ENCODE measurements around the gene SRGN. TPM values are rescaled to one million over a fixed set of nuclear protein-coding genes. Genes with fewer than 3 reads are reported as not detected.

The SRGN gene
- total and polyA plus RNA-seq, 2 of the 8 experiments (the other 6 are each of a cell fraction or from before 2014, with no cell fraction given) = 0.06 TPM; not detected in 1

DNA sequence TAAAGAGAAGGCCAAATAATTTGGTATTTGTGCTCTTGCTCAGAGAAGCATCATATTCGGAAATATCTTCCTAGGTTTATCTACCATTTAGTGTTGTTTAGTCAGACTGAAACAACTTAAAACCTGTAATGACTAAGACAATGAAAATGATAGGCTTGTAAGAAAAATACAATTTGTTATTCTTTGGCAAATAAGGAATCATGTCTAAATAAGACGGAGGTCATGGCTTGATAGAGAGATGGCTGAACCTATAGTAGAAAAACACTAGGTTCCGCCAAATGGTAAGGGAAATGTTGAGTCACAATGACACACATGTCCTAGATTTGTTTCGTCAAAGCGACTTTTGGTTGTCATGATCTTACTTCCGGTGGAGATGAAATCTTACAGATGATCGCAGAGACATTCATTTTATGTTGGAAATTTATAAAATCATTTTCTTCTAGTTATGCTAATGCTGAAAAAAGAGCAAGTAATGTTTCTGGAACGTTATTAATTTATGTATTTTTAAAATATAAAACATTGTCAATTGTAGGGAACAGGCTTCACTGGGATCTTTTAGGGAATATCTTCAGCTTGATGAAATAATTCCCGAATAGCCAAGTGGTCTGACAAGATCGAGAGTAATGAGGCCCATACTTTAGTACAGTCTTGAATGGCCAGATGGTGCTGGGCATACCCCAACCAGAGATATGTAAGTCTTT, 1.0 kb downstream of the SRGN start:
- no peak overlapping the region for H4K5ac ChIP-seq (ENCODE audit: insufficient read length, low read depth, low read length)
- no peak overlapping the region for H3K4me3 ChIP-seq (ENCODE audit: extremely low read depth in 1 of 4, insufficient read depth in 2 of 4, low read depth in 3 of 4, low read length in 4 of 4)
- 85% methylated on average over 10 of the region's 10 CpGs; no CpG with 5 or more reads in 1 of the 2 experiments for WGBS, 2 experiments (ENCODE audit: extremely low coverage in 1 of 2, insufficient coverage in 1 of 2, insufficient read length in 1 of 2, insufficient replicate concordance in 2 of 2, low coverage in 1 of 2, low lambda C conversion rate in 2 of 2, missing lambda C conversion rate in 1 of 2)
- H2BK5ac ChIP-seq (ENCODE audit: low read depth, low read length) = no peak overlapping the region
- no peaks in the 10 kb centered on the region for H4K20me1 ChIP-seq (replicated peaks in 1 of 2; ENCODE audit: control insufficient read depth in 1 of 2, insufficient read depth in 2 of 2, low read length in 2 of 2)
- peaks cover 0 to 4% (median 1%) of the 10 kb centered on the region in 4 experiments; a peak in 3 of 7 replicates for H3K4me1 ChIP-seq (replicated peaks in 1 of 4; ENCODE audit: control insufficient read depth in 3 of 4, insufficient read depth in 4 of 4, low read length in 3 of 4)
- ChIA-PET CTCF (ENCODE audit: partially characterized antibody) (interaction anchor here (1.7 kb wide), 1 partner anchor 93 kb away, joined by 3 read pairs; no protein-coding TSS in a partner anchor), POLR2A (ENCODE audit: partially characterized antibody) (no interaction called here)
- no peak overlapping the region for H4K91ac ChIP-seq (replicated peaks; ENCODE audit: insufficient read length, low read length)
- no peak overlapping the region for H3K14ac ChIP-seq (ENCODE audit: insufficient read length)
- H2AK5ac ChIP-seq (ENCODE audit: low read depth, low read length) = no peak overlapping the region
- H3K9ac ChIP-seq (replicated peaks in 1 of 4; ENCODE audit: extremely low read depth in 1 of 4, low read depth in 3 of 4, low read length in 3 of 4) = no peak overlapping the region
- H3K27ac ChIP-seq (ENCODE audit: low read depth, low read length) = no peak overlapping the region
- H3K79me2 ChIP-seq (ENCODE audit: control insufficient read depth in 1 of 2, insufficient read depth in 2 of 2, low read length in 2 of 2) = no peaks in the 10 kb centered on the region
- H3K23ac ChIP-seq (ENCODE audit: insufficient read length) = no peak overlapping the region
- H4K8ac ChIP-seq (ENCODE audit: extremely low read depth, insufficient read depth, low read length) = no peak overlapping the region
- no peak overlapping the region for H2BK120ac ChIP-seq (replicated peaks; ENCODE audit: low read depth, low read length)
- no peak overlapping the region for H2BK12ac ChIP-seq (ENCODE audit: low read depth, low read length)
- FAIRE-seq (no peak), DNase-seq (ENCODE audit: low read depth in 1 of 2, low spot score in 2 of 2) (no peak)
- H2BK20ac ChIP-seq (ENCODE audit: low read length) = no peak overlapping the region
- no peaks in the 10 kb centered on the region for H3K36me3 ChIP-seq (ENCODE audit: control insufficient read depth in 2 of 4, insufficient read depth in 4 of 4, low read length in 3 of 4)
- no peak overlapping the region for H3K4ac ChIP-seq (replicated peaks; ENCODE audit: insufficient read length, low read depth, low read length)
- H3K18ac ChIP-seq (ENCODE audit: extremely low read depth, low read length) = no peak overlapping the region
- no peaks in the 10 kb centered on the region for H3K23me2 ChIP-seq (ENCODE audit: low read depth, low read length)
- H2AFZ ChIP-seq (ENCODE audit: low read length) = no peak overlapping the region
- H3K9me3 ChIP-seq (ENCODE audit: insufficient read depth in 2 of 2, low read depth in 1 of 2, low read length in 1 of 2) = no peaks in the 10 kb centered on the region
- no peaks in the 10 kb centered on the region for H3K27me3 ChIP-seq (replicated peaks in 1 of 4; ENCODE audit: control insufficient read depth in 3 of 4, extremely low read depth in 1 of 4, insufficient read depth in 3 of 4, low read length in 3 of 4)
- H3K4me2 ChIP-seq (ENCODE audit: insufficient read depth in 1 of 2, low read depth in 2 of 2, low read length in 2 of 2) = no peak overlapping the region
- no peak overlapping the region for H2BK15ac ChIP-seq (ENCODE audit: low read length)
- no peak overlapping the region for H3K56ac ChIP-seq (replicated peaks; ENCODE audit: insufficient read length, low read depth, low read length)
- H3K79me1 ChIP-seq (ENCODE audit: low read depth, low read length) = no peaks in the 10 kb centered on the region
- TF ChIP-seq GABPA (IDR thresholded peaks at IDR 0.05; ENCODE audit: borderline replicate concordance, insufficient read depth, low read length) (no peak), SP1 (IDR thresholded peaks at IDR 0.05; ENCODE audit: low read depth, low read length) (no peak), PHF8 (conservative IDR thresholded peaks at IDR 0.05; ENCODE audit: low read depth, low read length) (no peak), MAFK (IDR thresholded peaks at IDR 0.05; ENCODE audit: low read depth, low read length) (no peak), BRCA1 (IDR thresholded peaks at IDR 0.05; ENCODE audit: low read depth, low read length) (no peak), RNF2 (IDR thresholded peaks at IDR 0.05; ENCODE audit: borderline replicate concordance, low read depth, low read length, missing control alignments, poor library complexity, severe bottlenecking) (no peak), NRF1 (IDR thresholded peaks at IDR 0.05; ENCODE audit: low read depth, low read length) (no peak), BACH1 (IDR thresholded peaks at IDR 0.05; ENCODE audit: low read length) (no peak)
- TF ChIP-seq, protein P1, sequence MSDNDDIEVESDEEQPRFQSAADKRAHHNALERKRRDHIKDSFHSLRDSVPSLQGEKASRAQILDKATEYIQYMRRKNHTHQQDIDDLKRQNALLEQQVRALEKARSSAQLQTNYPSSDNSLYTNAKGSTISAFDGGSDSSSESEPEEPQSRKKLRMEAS (IDR thresholded peaks at IDR 0.05) = no peak
- TF ChIP-seq, protein P2, sequence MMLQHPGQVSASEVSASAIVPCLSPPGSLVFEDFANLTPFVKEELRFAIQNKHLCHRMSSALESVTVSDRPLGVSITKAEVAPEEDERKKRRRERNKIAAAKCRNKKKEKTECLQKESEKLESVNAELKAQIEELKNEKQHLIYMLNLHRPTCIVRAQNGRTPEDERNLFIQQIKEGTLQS (IDR thresholded peaks at IDR 0.05; ENCODE audit: insufficient read depth, low read depth, low read length) = no peak
